Stimulated activated naive CD4-positive, alpha-beta T cell treated with Interleukin-2 at 50 U/mL for 16 hours (primary cell): ENCODE measurements around the gene DNAAF5.
A peak's percentile ranks its signal among the peaks of the same experiment; 100 is the strongest.

Experiments used
- DNase-seq: peaks from one replicate; lab custom pipeline; 2025; lab: John Stamatoyannopoulos, UW

DNAAF5 gene

GRCh38 chr7:815284-816216 is 89.1 kb downstream of the DNAAF5 start:
- DNase-seq = no peak

- DNase-seq = peak; percentile 96
These were observed 89.8 kb downstream of the DNAAF5 start for GRCh38 chr7:816300-816750.

- peak; percentile 41 for DNase-seq
These were observed 90.5 kb downstream of the DNAAF5 start for GRCh38 chr7:816751-817671.

- no peak for DNase-seq
These were observed 91.7 kb downstream of the DNAAF5 start for GRCh38 chr7:818031-818699.

GRCh38 chr7:820341-820740 is 93.8 kb downstream of the DNAAF5 start:
- DNase-seq = no peak

GRCh38 chr7:821688-822087 is 95.2 kb downstream of the DNAAF5 start:
- DNase-seq = no peak

- no peak for DNase-seq
These were observed 96.3 kb downstream of the DNAAF5 start for GRCh38 chr7:822692-823276.

- no peak for DNase-seq
These were observed 97.2 kb downstream of the DNAAF5 start for GRCh38 chr7:823649-824048.

GRCh38 chr7:824081-824480 is 97.6 kb downstream of the DNAAF5 start:
- DNase-seq = no peak

GRCh38 chr7:824664-825063 is 98.2 kb downstream of the DNAAF5 start:
- DNase-seq = no peak

- DNase-seq = no peak
These were observed 98.9 kb downstream of the DNAAF5 start for GRCh38 chr7:825386-825785.

- DNase-seq = no peak
These were observed 99.9 kb downstream of the DNAAF5 start for GRCh38 chr7:826230-826917.

GRCh38 chr7:828793-829561 is 102.5 kb downstream of the DNAAF5 start:
- DNase-seq = no peak

- DNase-seq = no peak
These were observed 103.6 kb downstream of the DNAAF5 start for GRCh38 chr7:830069-830468.

- no peak for DNase-seq
These were observed 105.2 kb downstream of the DNAAF5 start for GRCh38 chr7:831596-832166.

- peak; percentile 67 for DNase-seq
These were observed 105.9 kb downstream of the DNAAF5 start, which contains the start of gene SUN1 for GRCh38 chr7:832167-832967. Gene SUN1 (plus strand): TSS chr7:832476. CDS start chr7:832525, 49 bp downstream.

GRCh38 chr7:832968-833424 is 106.5 kb downstream of the DNAAF5 start:
- no peak for DNase-seq

GRCh38 chr7:833601-834258 is 107.2 kb downstream of the DNAAF5 start:
- DNase-seq = no peak
